ENCODE results near the gene FAM170B. TPM values are rescaled to one million over a fixed set of nuclear protein-coding genes. Genes with fewer than 3 reads are reported as not detected.

FAM170B gene
- total and polyA plus RNA-seq, 9 of the 15 experiments (the other 6 are each of a cell fraction or from before 2014, with no cell fraction given), result 0.11 to 0.21 TPM; not detected in 7

DNA sequence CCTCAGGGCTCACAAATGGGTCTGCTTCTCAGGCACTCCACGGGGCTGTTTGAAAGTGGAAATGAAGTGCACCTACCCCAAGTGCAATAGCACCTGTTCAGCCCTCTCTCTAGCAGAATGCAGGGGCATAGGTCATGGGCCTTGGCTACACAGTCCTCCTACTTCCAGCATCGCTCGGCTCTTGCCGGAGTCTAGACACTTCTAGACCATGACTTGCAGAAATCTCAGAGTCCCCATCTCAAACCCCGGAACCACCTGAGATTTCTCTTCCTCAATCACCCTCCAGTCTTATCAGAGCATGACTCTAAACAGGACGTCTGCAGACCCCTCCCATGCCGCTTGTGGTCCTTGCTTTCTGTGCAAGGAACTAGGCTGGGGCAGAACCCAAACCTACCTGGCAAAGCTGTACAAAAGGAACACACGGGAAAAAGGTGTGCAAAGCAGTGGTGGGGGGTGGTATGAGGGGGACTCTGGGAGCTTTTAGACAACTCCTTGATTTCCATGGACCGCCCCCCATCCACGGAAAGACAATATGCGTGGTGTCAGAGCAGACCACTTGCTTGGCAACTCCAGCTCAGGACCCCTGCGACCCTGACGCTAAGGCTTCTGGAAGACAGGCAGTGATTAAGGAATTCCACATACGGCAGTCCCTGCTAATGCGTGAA is 40.6 kb upstream of the FAM170B start (continued):
- TF ChIP-seq, protein P1, sequence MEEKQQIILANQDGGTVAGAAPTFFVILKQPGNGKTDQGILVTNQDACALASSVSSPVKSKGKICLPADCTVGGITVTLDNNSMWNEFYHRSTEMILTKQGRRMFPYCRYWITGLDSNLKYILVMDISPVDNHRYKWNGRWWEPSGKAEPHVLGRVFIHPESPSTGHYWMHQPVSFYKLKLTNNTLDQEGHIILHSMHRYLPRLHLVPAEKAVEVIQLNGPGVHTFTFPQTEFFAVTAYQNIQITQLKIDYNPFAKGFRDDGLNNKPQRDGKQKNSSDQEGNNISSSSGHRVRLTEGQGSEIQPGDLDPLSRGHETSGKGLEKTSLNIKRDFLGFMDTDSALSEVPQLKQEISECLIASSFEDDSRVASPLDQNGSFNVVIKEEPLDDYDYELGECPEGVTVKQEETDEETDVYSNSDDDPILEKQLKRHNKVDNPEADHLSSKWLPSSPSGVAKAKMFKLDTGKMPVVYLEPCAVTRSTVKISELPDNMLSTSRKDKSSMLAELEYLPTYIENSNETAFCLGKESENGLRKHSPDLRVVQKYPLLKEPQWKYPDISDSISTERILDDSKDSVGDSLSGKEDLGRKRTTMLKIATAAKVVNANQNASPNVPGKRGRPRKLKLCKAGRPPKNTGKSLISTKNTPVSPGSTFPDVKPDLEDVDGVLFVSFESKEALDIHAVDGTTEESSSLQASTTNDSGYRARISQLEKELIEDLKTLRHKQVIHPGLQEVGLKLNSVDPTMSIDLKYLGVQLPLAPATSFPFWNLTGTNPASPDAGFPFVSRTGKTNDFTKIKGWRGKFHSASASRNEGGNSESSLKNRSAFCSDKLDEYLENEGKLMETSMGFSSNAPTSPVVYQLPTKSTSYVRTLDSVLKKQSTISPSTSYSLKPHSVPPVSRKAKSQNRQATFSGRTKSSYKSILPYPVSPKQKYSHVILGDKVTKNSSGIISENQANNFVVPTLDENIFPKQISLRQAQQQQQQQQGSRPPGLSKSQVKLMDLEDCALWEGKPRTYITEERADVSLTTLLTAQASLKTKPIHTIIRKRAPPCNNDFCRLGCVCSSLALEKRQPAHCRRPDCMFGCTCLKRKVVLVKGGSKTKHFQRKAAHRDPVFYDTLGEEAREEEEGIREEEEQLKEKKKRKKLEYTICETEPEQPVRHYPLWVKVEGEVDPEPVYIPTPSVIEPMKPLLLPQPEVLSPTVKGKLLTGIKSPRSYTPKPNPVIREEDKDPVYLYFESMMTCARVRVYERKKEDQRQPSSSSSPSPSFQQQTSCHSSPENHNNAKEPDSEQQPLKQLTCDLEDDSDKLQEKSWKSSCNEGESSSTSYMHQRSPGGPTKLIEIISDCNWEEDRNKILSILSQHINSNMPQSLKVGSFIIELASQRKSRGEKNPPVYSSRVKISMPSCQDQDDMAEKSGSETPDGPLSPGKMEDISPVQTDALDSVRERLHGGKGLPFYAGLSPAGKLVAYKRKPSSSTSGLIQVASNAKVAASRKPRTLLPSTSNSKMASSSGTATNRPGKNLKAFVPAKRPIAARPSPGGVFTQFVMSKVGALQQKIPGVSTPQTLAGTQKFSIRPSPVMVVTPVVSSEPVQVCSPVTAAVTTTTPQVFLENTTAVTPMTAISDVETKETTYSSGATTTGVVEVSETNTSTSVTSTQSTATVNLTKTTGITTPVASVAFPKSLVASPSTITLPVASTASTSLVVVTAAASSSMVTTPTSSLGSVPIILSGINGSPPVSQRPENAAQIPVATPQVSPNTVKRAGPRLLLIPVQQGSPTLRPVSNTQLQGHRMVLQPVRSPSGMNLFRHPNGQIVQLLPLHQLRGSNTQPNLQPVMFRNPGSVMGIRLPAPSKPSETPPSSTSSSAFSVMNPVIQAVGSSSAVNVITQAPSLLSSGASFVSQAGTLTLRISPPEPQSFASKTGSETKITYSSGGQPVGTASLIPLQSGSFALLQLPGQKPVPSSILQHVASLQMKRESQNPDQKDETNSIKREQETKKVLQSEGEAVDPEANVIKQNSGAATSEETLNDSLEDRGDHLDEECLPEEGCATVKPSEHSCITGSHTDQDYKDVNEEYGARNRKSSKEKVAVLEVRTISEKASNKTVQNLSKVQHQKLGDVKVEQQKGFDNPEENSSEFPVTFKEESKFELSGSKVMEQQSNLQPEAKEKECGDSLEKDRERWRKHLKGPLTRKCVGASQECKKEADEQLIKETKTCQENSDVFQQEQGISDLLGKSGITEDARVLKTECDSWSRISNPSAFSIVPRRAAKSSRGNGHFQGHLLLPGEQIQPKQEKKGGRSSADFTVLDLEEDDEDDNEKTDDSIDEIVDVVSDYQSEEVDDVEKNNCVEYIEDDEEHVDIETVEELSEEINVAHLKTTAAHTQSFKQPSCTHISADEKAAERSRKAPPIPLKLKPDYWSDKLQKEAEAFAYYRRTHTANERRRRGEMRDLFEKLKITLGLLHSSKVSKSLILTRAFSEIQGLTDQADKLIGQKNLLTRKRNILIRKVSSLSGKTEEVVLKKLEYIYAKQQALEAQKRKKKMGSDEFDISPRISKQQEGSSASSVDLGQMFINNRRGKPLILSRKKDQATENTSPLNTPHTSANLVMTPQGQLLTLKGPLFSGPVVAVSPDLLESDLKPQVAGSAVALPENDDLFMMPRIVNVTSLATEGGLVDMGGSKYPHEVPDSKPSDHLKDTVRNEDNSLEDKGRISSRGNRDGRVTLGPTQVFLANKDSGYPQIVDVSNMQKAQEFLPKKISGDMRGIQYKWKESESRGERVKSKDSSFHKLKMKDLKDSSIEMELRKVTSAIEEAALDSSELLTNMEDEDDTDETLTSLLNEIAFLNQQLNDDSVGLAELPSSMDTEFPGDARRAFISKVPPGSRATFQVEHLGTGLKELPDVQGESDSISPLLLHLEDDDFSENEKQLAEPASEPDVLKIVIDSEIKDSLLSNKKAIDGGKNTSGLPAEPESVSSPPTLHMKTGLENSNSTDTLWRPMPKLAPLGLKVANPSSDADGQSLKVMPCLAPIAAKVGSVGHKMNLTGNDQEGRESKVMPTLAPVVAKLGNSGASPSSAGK (IDR thresholded peaks at IDR 0.05), result no peak
- no peak for TF ChIP-seq ZNF764 (CRISPR knock-in tag; IDR thresholded peaks at IDR 0.05; ENCODE audit: low read depth)
- TF ChIP-seq SP2 (IDR thresholded peaks at IDR 0.05; ENCODE audit: extremely low read depth, low read depth, low read length, poor library complexity, severe bottlenecking), result no peak
- TF ChIP-seq, protein P2, sequence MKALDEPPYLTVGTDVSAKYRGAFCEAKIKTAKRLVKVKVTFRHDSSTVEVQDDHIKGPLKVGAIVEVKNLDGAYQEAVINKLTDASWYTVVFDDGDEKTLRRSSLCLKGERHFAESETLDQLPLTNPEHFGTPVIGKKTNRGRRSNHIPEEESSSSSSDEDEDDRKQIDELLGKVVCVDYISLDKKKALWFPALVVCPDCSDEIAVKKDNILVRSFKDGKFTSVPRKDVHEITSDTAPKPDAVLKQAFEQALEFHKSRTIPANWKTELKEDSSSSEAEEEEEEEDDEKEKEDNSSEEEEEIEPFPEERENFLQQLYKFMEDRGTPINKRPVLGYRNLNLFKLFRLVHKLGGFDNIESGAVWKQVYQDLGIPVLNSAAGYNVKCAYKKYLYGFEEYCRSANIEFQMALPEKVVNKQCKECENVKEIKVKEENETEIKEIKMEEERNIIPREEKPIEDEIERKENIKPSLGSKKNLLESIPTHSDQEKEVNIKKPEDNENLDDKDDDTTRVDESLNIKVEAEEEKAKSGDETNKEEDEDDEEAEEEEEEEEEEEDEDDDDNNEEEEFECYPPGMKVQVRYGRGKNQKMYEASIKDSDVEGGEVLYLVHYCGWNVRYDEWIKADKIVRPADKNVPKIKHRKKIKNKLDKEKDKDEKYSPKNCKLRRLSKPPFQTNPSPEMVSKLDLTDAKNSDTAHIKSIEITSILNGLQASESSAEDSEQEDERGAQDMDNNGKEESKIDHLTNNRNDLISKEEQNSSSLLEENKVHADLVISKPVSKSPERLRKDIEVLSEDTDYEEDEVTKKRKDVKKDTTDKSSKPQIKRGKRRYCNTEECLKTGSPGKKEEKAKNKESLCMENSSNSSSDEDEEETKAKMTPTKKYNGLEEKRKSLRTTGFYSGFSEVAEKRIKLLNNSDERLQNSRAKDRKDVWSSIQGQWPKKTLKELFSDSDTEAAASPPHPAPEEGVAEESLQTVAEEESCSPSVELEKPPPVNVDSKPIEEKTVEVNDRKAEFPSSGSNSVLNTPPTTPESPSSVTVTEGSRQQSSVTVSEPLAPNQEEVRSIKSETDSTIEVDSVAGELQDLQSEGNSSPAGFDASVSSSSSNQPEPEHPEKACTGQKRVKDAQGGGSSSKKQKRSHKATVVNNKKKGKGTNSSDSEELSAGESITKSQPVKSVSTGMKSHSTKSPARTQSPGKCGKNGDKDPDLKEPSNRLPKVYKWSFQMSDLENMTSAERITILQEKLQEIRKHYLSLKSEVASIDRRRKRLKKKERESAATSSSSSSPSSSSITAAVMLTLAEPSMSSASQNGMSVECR (CRISPR knock-in tag; IDR thresholded peaks at IDR 0.05), result no peak
- no peak for TF ChIP-seq ERF (CRISPR knock-in tag; IDR thresholded peaks at IDR 0.05)
- TF ChIP-seq, protein P3, sequence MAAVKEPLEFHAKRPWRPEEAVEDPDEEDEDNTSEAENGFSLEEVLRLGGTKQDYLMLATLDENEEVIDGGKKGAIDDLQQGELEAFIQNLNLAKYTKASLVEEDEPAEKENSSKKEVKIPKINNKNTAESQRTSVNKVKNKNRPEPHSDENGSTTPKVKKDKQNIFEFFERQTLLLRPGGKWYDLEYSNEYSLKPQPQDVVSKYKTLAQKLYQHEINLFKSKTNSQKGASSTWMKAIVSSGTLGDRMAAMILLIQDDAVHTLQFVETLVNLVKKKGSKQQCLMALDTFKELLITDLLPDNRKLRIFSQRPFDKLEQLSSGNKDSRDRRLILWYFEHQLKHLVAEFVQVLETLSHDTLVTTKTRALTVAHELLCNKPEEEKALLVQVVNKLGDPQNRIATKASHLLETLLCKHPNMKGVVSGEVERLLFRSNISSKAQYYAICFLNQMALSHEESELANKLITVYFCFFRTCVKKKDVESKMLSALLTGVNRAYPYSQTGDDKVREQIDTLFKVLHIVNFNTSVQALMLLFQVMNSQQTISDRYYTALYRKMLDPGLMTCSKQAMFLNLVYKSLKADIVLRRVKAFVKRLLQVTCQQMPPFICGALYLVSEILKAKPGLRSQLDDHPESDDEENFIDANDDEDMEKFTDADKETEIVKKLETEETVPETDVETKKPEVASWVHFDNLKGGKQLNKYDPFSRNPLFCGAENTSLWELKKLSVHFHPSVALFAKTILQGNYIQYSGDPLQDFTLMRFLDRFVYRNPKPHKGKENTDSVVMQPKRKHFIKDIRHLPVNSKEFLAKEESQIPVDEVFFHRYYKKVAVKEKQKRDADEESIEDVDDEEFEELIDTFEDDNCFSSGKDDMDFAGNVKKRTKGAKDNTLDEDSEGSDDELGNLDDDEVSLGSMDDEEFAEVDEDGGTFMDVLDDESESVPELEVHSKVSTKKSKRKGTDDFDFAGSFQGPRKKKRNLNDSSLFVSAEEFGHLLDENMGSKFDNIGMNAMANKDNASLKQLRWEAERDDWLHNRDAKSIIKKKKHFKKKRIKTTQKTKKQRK (IDR thresholded peaks at IDR 0.05; ENCODE audit: borderline replicate concordance, low read depth, low read length), result no peak
- TF ChIP-seq ZNF766 (CRISPR knock-in tag; conservative IDR thresholded peaks at IDR 0.05), result no peak

All from K562 (cell line).